ENCODE results near the gene KPNA4. TPM values are rescaled to one million over a fixed set of nuclear protein-coding genes. Genes with fewer than 3 reads are reported as not detected.
A peak's percentile ranks its signal among the peaks of the same experiment; 100 is the strongest.

KPNA4 gene
- total RNA-seq, 1 experiment from 2014 or later = 76.7 TPM

- no peaks in the 10 kb centered on the region for H3K9me3 Mint-ChIP-seq
- H3K14ac ChIP-seq (ENCODE audit: insufficient read depth, low read length) = no peak overlapping the region
These were observed 82.6 kb downstream of the KPNA4 start for GRCh38 chr3:160482796-160483195.

More at GRCh38 chr3:160482796-160483195, 82.6 kb downstream of the KPNA4 start:
- no peak overlapping the region for H3T11ph ChIP-seq (ENCODE audit: low read length)
- Mint-ChIP-seq H3K27ac (peak overlapping the region in 1 of 3 experiments; percentile 37; a peak in 2 of 7 replicates), H3K4me3 (no peak overlapping the region), H3K4me1 (peaks cover 2 to 8% of the 10 kb centered on the region in 2 experiments; a peak in 1 of 4 replicates), H3K27me3 (ENCODE audit: low read depth) (no peaks in the 10 kb centered on the region), H3K36me3 (ENCODE audit: insufficient read depth in 1 of 3, low read depth in 3 of 3) (no peaks in the 10 kb centered on the region)
- no peak overlapping the region for H4K91ac ChIP-seq (ENCODE audit: insufficient read length, low read depth, low read length)
- H3K9me3 ChIP-seq (ENCODE audit: control insufficient read depth, low read depth, low read length) = no peaks in the 10 kb centered on the region
- H3K4me2 ChIP-seq (ENCODE audit: insufficient read depth, insufficient read length, low read length) = no peak overlapping the region
- no peaks in the 10 kb centered on the region for H4K20me1 ChIP-seq (ENCODE audit: control insufficient read depth, insufficient read depth, insufficient read length)
- no peaks in the 10 kb centered on the region for H3K79me2 ChIP-seq (ENCODE audit: insufficient read depth, low read length)
- no peak overlapping the region for H2BK15ac ChIP-seq (ENCODE audit: low read depth, low read length)
- no peak overlapping the region for H4K8ac ChIP-seq (replicated peaks; ENCODE audit: insufficient read length, low read depth, low read length)
- H4K5ac ChIP-seq (ENCODE audit: insufficient read length, low read depth, low read length) = no peak overlapping the region
- no peak overlapping the region for H2AK5ac ChIP-seq (ENCODE audit: insufficient read length, low read length)
- H3K23ac ChIP-seq (ENCODE audit: insufficient read length, low read depth, low read length) = no peak overlapping the region
- no peak overlapping the region for H3K18ac ChIP-seq (ENCODE audit: insufficient read length, low read depth, low read length)
- no peak overlapping the region for H3K27ac ChIP-seq (ENCODE audit: insufficient read length, low read depth, low read length)
- H2BK120ac ChIP-seq (ENCODE audit: low read depth, low read length, poor library complexity, severe bottlenecking) = no peak overlapping the region
- H3K23me2 ChIP-seq (ENCODE audit: insufficient read length, low read depth, low read length, poor library complexity, severe bottlenecking) = no peaks in the 10 kb centered on the region
- no peaks in the 10 kb centered on the region for H3K4me1 ChIP-seq (ENCODE audit: insufficient read depth, low read length)
- H2AFZ ChIP-seq (ENCODE audit: low read length) = no peak overlapping the region
- no peak overlapping the region for H2BK5ac ChIP-seq (ENCODE audit: insufficient read length, low read length)
- no peak overlapping the region for H3K9ac ChIP-seq (ENCODE audit: extremely low read depth, insufficient read length, low read length)
- H3K79me1 ChIP-seq (ENCODE audit: insufficient read depth, low read depth, low read length, poor library complexity, severe bottlenecking) = no peaks in the 10 kb centered on the region
- no peak for TF ChIP-seq CTCF (conservative IDR thresholded peaks at IDR 0.05)
- no peak overlapping the region for H2BK12ac ChIP-seq (ENCODE audit: insufficient read length, low read depth, low read length)
- H3K56ac ChIP-seq (ENCODE audit: insufficient read length, low read depth, low read length) = no peak overlapping the region
- H2BK20ac ChIP-seq (ENCODE audit: low read depth, low read length, poor library complexity, severe bottlenecking) = no peak overlapping the region
- no CpG with 5 or more reads among the region's 3 CpGs for WGBS (ENCODE audit: extremely low coverage, insufficient read length, low lambda C conversion rate)
- no peak for DNase-seq
- H3K27me3 ChIP-seq (ENCODE audit: insufficient read depth, low read length) = no peaks in the 10 kb centered on the region
- no peak overlapping the region for H3K4ac ChIP-seq (ENCODE audit: low read depth, low read length)
